ENCODE data around the gene ZNF567.

ZNF567 gene

DNA sequence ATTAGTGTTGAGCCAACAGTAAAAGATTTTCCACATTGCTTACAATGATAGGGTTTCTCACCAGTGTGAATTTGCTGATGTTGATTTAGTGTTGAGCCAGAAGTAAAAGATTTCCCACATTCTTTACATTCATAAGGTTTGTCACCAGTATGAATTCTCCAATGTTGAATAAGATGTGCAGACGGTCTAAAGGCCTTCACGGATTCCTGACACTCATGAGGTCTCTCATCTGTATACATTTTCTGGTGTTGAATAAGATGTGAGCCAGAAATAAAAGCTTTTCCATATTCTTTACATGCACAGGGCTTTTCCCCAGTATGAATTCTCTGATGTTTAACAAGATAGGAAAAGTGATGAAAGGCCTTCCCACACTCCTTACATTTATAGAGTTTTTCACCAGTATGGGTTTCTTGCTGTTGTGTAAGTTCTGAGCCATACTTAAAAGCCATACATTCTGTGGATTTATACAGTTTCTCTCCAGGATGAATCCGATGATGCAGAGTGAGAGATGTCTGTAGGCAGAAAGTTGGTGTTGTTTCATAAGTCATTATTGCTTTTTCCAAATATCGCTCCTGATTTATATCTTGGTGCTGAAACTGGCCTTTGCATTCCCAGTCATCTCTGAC, 62.8 kb downstream of the ZNF567 start:
- DNase-seq (ENCODE audit: low read depth), result no peak

Measured in iris pigment epithelial cell (primary cell).